Measurements from ENCODE around the gene NPTX1.

DNA sequence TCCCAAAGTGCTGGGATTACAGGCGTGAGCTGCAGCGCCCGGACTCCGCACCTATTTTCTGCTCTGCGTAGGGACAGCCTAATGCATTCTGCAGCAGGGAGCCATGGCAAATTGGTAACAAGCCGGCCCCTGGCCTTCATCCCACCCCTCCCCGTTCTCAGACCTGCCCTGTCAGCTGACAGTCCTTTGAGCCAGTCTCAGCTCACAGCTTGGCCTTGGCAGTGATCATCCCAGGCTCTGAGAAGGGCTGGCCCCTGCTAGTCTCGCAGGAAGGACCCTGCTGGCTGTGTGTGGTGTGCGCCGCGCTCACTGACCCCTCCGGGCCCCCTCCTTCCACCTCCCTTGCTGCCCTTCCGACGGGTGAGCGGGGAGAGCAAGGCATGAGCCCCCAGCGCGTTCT, 10.3 kb upstream of the NPTX1 start:
- TF ChIP-seq CTCF (IDR thresholded peaks at IDR 0.05; ENCODE audit: insufficient read depth, low read length): no peak
- TF ChIP-seq GABPA (IDR thresholded peaks at IDR 0.05; ENCODE audit: low read depth): no peak
